ENCODE data around the gene KRT83. TPM values are rescaled to one million over a fixed set of nuclear protein-coding genes. Genes with fewer than 3 reads are reported as not detected.
A peak's percentile ranks its signal among the peaks of the same experiment; 100 is the strongest.

Gene KRT83
- total RNA-seq (2013), result not detected
- not detected for polyA plus RNA-seq
- not detected in 2 replicates for polyA minus RNA-seq
- 0 to 0.30 (median 0) reads per million in 11 experiments for total RNA-seq

- H3K9me3 Mint-ChIP-seq, result peaks cover 0 to 2% (median 0%) of the 10 kb centered on the region in 7 donors
- Histone ChIP-seq H3K9ac (ENCODE audit: insufficient read depth, low read length, poor library complexity, severe bottlenecking) (no peak within 1 kb of the TSS), H4K20me1 (ENCODE audit: insufficient read depth, low read length) (no peaks in the 10 kb centered on the region), H3K4me3 (replicated peaks in 1 of 3; ENCODE audit: low read depth in 2 of 3, low read length in 3 of 3) (no peak within 1 kb of the TSS), H3K79me2 (ENCODE audit: insufficient read depth, low read length) (no peaks in the 10 kb centered on the region), H3K27ac (ENCODE audit: low read depth in 1 of 2, low read length in 2 of 2) (no peak within 1 kb of the TSS), H2AFZ (ENCODE audit: insufficient read depth, low read depth, low read length, poor library complexity, severe bottlenecking) (no peak within 1 kb of the TSS), H3K4me1 (ENCODE audit: control insufficient read depth in 1 of 2, insufficient read depth in 2 of 2, low read length in 2 of 2) (no peaks in the 10 kb centered on the region), H3K4me2 (replicated peaks; ENCODE audit: extremely low read depth, low read length, poor library complexity, severe bottlenecking) (no peak within 1 kb of the TSS), H3K9me3 (replicated peaks in 1 of 2; ENCODE audit: control insufficient read depth in 1 of 2, insufficient read depth in 1 of 2, low read length in 2 of 2) (no peaks in the 10 kb centered on the region), H3K36me3 (replicated peaks in 1 of 2; ENCODE audit: control insufficient read depth in 1 of 2, insufficient read depth in 2 of 2, low read length in 2 of 2) (no peaks in the 10 kb centered on the region), H3K27me3 (ENCODE audit: control insufficient read depth in 2 of 2, insufficient read depth in 2 of 2, low read length in 2 of 2) (peaks cover 0 to 18% of the 10 kb centered on the region in 2 donors)
- no peak for DNase-seq
- H3K4me1 Mint-ChIP-seq, result no peaks in the 10 kb centered on the region
- 78% methylated on average over 18 of the region's 35 CpGs for WGBS (ENCODE audit: insufficient coverage)
- intact Hi-C loops (cut with micrococcal nuclease), result no loop called here
- no peaks in the 10 kb centered on the region for H3K36me3 Mint-ChIP-seq
- peak within 1 kb of the TSS in 1 of 2 donors; percentile 14 for H3K4me3 Mint-ChIP-seq
- no peak for TF ChIP-seq CTCF (IDR thresholded peaks at IDR 0.05)
- H3K27me3 Mint-ChIP-seq (ENCODE audit: low read depth in 3 of 3), result peaks cover 26 to 58% (median 26%) of the 10 kb centered on the region in 3 donors
- H3K27ac Mint-ChIP-seq, result peak within 1 kb of the TSS in 1 of 7 donors; percentile 42
Observed at GRCh38 chr12:52320784-52321400, at the start of gene KRT83. KRT83 (minus strand) TSS chr12:52321398; CDS start chr12:52321335, 63 bp downstream.

- WGBS (ENCODE audit: insufficient coverage), result 92% methylated on average over 6 of the region's 6 CpGs
- no peak overlapping the region for H3K27ac ChIP-seq (ENCODE audit: low read depth in 1 of 2, low read length in 2 of 2)
- H3K9ac ChIP-seq (ENCODE audit: insufficient read depth, low read length, poor library complexity, severe bottlenecking), result no peak overlapping the region
- H2AFZ ChIP-seq (ENCODE audit: insufficient read depth, low read depth, low read length, poor library complexity, severe bottlenecking), result no peak overlapping the region
- no peaks in the 10 kb centered on the region for H3K36me3 ChIP-seq (replicated peaks in 1 of 2; ENCODE audit: control insufficient read depth in 1 of 2, insufficient read depth in 2 of 2, low read length in 2 of 2)
- TF ChIP-seq CTCF (IDR thresholded peaks at IDR 0.05), result no peak
- H3K27me3 ChIP-seq (ENCODE audit: control insufficient read depth in 2 of 2, insufficient read depth in 2 of 2, low read length in 2 of 2), result no peaks in the 10 kb centered on the region
- Mint-ChIP-seq H3K27ac (no peak overlapping the region), H3K4me3 (no peak overlapping the region), H3K27me3 (ENCODE audit: low read depth in 3 of 3) (peaks cover 8 to 15% (median 9%) of the 10 kb centered on the region in 3 donors), H3K4me1 (no peaks in the 10 kb centered on the region), H3K36me3 (no peaks in the 10 kb centered on the region), H3K9me3 (peaks cover 0 to 4% (median 2%) of the 10 kb centered on the region in 7 donors)
- no peaks in the 10 kb centered on the region for H3K79me2 ChIP-seq (ENCODE audit: insufficient read depth, low read length)
- no peak overlapping the region for H3K4me2 ChIP-seq (replicated peaks; ENCODE audit: extremely low read depth, low read length, poor library complexity, severe bottlenecking)
- H3K4me1 ChIP-seq (ENCODE audit: control insufficient read depth in 1 of 2, insufficient read depth in 2 of 2, low read length in 2 of 2), result no peaks in the 10 kb centered on the region
- H4K20me1 ChIP-seq (ENCODE audit: insufficient read depth, low read length), result no peaks in the 10 kb centered on the region
- intact Hi-C loops (cut with micrococcal nuclease), result loop anchor here (5.0 kb wide), 2 partner anchors 507 to 612 kb away; no protein-coding TSS in a partner anchor
- no peaks in the 10 kb centered on the region for H3K9me3 ChIP-seq (replicated peaks in 1 of 2; ENCODE audit: control insufficient read depth in 1 of 2, insufficient read depth in 1 of 2, low read length in 2 of 2)
- no peak overlapping the region for H3K4me3 ChIP-seq (replicated peaks in 1 of 3; ENCODE audit: low read depth in 2 of 3, low read length in 3 of 3)
- DNase-seq, result no peak
Observed at GRCh38 chr12:52369809-52370208, 48.6 kb upstream of the KRT83 start.

All from CD14-positive monocyte (primary cell).